ENCODE results near the gene SSX2IP.

The SSX2IP gene

GRCh38 chr1:84683508-84683907 is 6.8 kb downstream of the SSX2IP start (continued):
- TF ChIP-seq, protein P1, sequence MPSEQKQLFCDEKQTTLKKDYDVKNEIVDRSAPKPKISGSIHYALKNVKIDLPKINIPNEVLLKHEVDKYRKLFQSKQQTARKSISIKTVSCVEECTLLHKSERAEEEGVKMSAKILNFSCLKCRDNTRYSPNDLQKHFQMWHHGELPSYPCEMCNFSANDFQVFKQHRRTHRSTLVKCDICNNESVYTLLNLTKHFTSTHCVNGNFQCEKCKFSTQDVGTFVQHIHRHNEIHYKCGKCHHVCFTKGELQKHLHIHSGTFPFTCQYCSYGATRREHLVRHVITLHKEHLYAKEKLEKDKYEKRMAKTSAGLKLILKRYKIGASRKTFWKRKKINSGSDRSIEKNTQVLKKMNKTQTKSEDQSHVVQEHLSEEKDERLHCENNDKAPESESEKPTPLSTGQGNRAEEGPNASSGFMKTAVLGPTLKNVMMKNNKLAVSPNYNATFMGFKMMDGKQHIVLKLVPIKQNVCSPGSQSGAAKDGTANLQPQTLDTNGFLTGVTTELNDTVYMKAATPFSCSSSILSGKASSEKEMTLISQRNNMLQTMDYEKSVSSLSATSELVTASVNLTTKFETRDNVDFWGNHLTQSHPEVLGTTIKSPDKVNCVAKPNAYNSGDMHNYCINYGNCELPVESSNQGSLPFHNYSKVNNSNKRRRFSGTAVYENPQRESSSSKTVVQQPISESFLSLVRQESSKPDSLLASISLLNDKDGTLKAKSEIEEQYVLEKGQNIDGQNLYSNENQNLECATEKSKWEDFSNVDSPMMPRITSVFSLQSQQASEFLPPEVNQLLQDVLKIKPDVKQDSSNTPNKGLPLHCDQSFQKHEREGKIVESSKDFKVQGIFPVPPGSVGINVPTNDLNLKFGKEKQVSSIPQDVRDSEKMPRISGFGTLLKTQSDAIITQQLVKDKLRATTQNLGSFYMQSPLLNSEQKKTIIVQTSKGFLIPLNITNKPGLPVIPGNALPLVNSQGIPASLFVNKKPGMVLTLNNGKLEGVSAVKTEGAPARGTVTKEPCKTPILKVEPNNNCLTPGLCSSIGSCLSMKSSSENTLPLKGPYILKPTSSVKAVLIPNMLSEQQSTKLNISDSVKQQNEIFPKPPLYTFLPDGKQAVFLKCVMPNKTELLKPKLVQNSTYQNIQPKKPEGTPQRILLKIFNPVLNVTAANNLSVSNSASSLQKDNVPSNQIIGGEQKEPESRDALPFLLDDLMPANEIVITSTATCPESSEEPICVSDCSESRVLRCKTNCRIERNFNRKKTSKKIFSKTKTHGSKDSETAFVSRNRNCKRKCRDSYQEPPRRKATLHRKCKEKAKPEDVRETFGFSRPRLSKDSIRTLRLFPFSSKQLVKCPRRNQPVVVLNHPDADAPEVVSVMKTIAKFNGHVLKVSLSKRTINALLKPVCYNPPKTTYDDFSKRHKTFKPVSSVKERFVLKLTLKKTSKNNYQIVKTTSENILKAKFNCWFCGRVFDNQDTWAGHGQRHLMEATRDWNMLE (tag by site-specific recombination; conservative IDR thresholded peaks at IDR 0.05; ENCODE audit: low read depth), result no peak
- TF ChIP-seq ZNF19 (tag by site-specific recombination; IDR thresholded peaks at IDR 0.05; ENCODE audit: low read depth), result no peak
- no peak for TF ChIP-seq KLF10 (tag by site-specific recombination; IDR thresholded peaks at IDR 0.05)
- no peak for TF ChIP-seq ZNF830 (tag by site-specific recombination; IDR thresholded peaks at IDR 0.05; ENCODE audit: low read depth)

GRCh38 chr1:84682047-84682446 is 8.2 kb downstream of the SSX2IP start:
- Histone ChIP-seq H3K36me3 (ENCODE audit: control insufficient read depth in 2 of 2, insufficient read depth in 1 of 2, low read length in 2 of 2) (no peaks in the 10 kb centered on the region), H3K4me1 (ENCODE audit: control insufficient read depth, insufficient read depth, low read length) (no peaks in the 10 kb centered on the region), H3K4me3 (ENCODE audit: low read depth, low read length) (no peak overlapping the region), H3K9me3 (ENCODE audit: control insufficient read depth, insufficient read depth, low read depth, low read length) (no peaks in the 10 kb centered on the region), H3K27ac (ENCODE audit: extremely low read depth, low read depth, low read length) (no peak overlapping the region)
- POLR2A ChIA-PET, result no interaction called here
- TF ChIP-seq GLI2 (tag by site-specific recombination; IDR thresholded peaks at IDR 0.05; ENCODE audit: borderline replicate concordance, low read depth) (no peak), ZSCAN16 (tag by site-specific recombination; IDR thresholded peaks at IDR 0.05) (no peak), EGR2 (tag by site-specific recombination; IDR thresholded peaks at IDR 0.05; ENCODE audit: low read depth) (no peak), ZNF335 (tag by site-specific recombination; conservative IDR thresholded peaks at IDR 0.05) (no peak), ZNF792 (tag by site-specific recombination; IDR thresholded peaks at IDR 0.05) (no peak), ZNF660 (tag by site-specific recombination; IDR thresholded peaks at IDR 0.05) (no peak), ZNF394 (tag by site-specific recombination; IDR thresholded peaks at IDR 0.05; ENCODE audit: borderline replicate concordance) (no peak), ZNF140 (tag by site-specific recombination; IDR thresholded peaks at IDR 0.05) (no peak), ZNF558 (tag by site-specific recombination; IDR thresholded peaks at IDR 0.05) (no peak), ZNF571 (tag by site-specific recombination; IDR thresholded peaks at IDR 0.05) (no peak), SCRT1 (tag by site-specific recombination; IDR thresholded peaks at IDR 0.05; ENCODE audit: borderline replicate concordance) (no peak), ZFP41 (tag by site-specific recombination; IDR thresholded peaks at IDR 0.05; ENCODE audit: borderline replicate concordance) (no peak), ZBTB8A (tag by site-specific recombination; IDR thresholded peaks at IDR 0.05) (no peak), ZNF302 (tag by site-specific recombination; IDR thresholded peaks at IDR 0.05; ENCODE audit: low read depth) (no peak)
- TF ChIP-seq, protein P2, sequence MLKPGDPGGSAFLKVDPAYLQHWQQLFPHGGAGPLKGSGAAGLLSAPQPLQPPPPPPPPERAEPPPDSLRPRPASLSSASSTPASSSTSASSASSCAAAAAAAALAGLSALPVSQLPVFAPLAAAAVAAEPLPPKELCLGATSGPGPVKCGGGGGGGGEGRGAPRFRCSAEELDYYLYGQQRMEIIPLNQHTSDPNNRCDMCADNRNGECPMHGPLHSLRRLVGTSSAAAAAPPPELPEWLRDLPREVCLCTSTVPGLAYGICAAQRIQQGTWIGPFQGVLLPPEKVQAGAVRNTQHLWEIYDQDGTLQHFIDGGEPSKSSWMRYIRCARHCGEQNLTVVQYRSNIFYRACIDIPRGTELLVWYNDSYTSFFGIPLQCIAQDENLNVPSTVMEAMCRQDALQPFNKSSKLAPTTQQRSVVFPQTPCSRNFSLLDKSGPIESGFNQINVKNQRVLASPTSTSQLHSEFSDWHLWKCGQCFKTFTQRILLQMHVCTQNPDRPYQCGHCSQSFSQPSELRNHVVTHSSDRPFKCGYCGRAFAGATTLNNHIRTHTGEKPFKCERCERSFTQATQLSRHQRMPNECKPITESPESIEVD (tag by site-specific recombination; IDR thresholded peaks at IDR 0.05), result no peak
- CTCF ChIA-PET, result no interaction called here
